ENCODE data around the gene SELENOK. TPM values are rescaled to one million over a fixed set of nuclear protein-coding genes. Genes with fewer than 3 reads are reported as not detected.

The SELENOK gene
- total and polyA plus RNA-seq, 2 of the 4 experiments (the other 2 are of a cell fraction): 35.5 to 37.1 TPM

DNA sequence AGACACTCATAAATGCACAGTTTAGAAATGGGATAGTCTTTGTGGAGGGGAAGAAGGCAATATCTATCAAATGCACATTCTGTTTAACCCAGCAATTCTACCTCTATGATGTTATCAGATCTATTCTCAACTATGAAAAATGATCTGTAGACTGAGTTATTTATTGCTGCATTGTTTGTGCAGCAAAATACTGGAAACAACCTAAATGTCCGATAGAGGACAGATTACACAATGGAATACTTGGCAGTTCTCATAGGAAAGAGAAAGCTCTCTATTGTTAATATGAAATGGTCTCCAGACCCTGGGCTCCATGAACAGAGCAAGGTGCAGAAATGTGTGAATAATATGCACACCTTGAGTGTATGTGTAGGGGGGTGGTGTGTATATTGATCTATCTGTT is 49.0 kb upstream of the SELENOK start (continued):
- TF ChIP-seq NFE2L2 (IDR thresholded peaks at IDR 0.05; ENCODE audit: low read depth, low read length) (no peak), POLR2A (IDR thresholded peaks at IDR 0.05; ENCODE audit: low read depth, low read length) (no peak), RCOR1 (IDR thresholded peaks at IDR 0.05; ENCODE audit: insufficient replicate concordance, low read length) (no peak)

DNA sequence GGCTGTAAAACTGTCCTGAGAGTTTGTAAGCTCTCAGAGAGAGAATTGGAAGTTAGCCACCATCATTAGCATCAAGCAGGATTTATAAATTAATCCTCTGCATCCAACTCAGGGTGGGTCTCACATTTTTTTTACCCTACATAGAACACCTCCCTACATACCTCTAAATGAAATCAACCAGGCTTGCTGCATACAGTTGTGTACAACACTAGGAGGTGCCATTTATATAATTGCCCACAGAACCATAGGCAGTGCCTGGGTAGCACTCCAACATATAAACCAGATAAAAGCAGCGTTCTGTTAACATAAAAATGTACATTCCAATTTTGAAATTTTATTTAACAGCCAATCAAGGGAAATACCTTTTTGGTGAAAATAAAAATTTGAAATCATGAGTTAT is 48.2 kb upstream of the SELENOK start:
- no peak overlapping the region for H3K56ac ChIP-seq (ENCODE audit: extremely low read depth, insufficient read depth, low read length)
- no peaks in the 10 kb centered on the region for H3K27me3 ChIP-seq (ENCODE audit: control insufficient read depth, insufficient read depth, low read length)
- H2AK5ac ChIP-seq (ENCODE audit: low read depth, low read length): no peak overlapping the region
- H4K5ac ChIP-seq (ENCODE audit: low read depth, low read length): no peak overlapping the region
- no peak overlapping the region for H3K27ac ChIP-seq (ENCODE audit: insufficient read depth, low read length)
- H3K9me3 ChIP-seq (ENCODE audit: control insufficient read depth, insufficient read depth, low read length): no peaks in the 10 kb centered on the region
- no peak overlapping the region for H2BK120ac ChIP-seq (ENCODE audit: low read depth, low read length)
- in situ Hi-C loops (cut with MboI; ENCODE audit: low sequenced_read_pairs) (no loop called here), intact Hi-C loops (cut with micrococcal nuclease) (loop anchor here (10.0 kb wide), 2 partner anchors 485 to 885 kb away; no protein-coding TSS in a partner anchor), dilution Hi-C loops (cut with HindIII; ENCODE audit: low sequenced_read_pairs, unreplicated experiment) (no loop called here)
- no peak overlapping the region for H4K91ac ChIP-seq (ENCODE audit: insufficient read depth, low read depth, low read length)
- no peaks in the 10 kb centered on the region for H3K36me3 ChIP-seq (ENCODE audit: control insufficient read depth, insufficient read depth, low read length)
- no CpG with 5 or more reads among the region's 1 CpG for WGBS, 2 experiments (ENCODE audit: extremely low coverage in 2 of 2, insufficient read length in 1 of 2)
- H3K9me1 ChIP-seq (ENCODE audit: insufficient read depth, low read length): no peaks in the 10 kb centered on the region
- no peaks in the 10 kb centered on the region for H3K4me1 ChIP-seq (ENCODE audit: control insufficient read depth, insufficient read depth, low read length)
- no peak overlapping the region for H3K4me2 ChIP-seq (ENCODE audit: low read depth, low read length)
- H2BK15ac ChIP-seq (ENCODE audit: low read depth, low read length): no peak overlapping the region
- H2AFZ ChIP-seq (replicated peaks; ENCODE audit: low read length, poor library complexity): no peak overlapping the region
- no peak for DNase-seq
- no peak overlapping the region for H3K9ac ChIP-seq (ENCODE audit: low read depth, low read length)
- H4K8ac ChIP-seq (ENCODE audit: low read depth in 2 of 2, low read length in 2 of 2): no peak overlapping the region
- no peak overlapping the region for H3K4ac ChIP-seq (ENCODE audit: low read depth, low read length)
- BruUV-seq (replicated peaks): no TSS peak
- no peaks in the 10 kb centered on the region for H4K20me1 ChIP-seq (ENCODE audit: insufficient read depth, low read length)
- H3K14ac ChIP-seq (replicated peaks; ENCODE audit: low read depth, low read length): no peak overlapping the region
- no peak overlapping the region for H2BK20ac ChIP-seq (ENCODE audit: low read depth, low read length)
- H3K23ac ChIP-seq (ENCODE audit: low read depth, low read length): no peak overlapping the region
- ChIA-PET CTCF (interaction anchor here (1.7 kb wide), 1 partner anchor 21 kb away, joined by 8 read pairs; no protein-coding TSS in a partner anchor), POLR2A (ENCODE audit: unreplicated experiment) (no interaction called here)
- no peak overlapping the region for H2BK5ac ChIP-seq (ENCODE audit: low read depth, low read length, poor library complexity, severe bottlenecking)
- no peaks in the 10 kb centered on the region for H3K79me1 ChIP-seq (ENCODE audit: low read depth in 1 of 2, low read length in 2 of 2)
- H3K4me3 ChIP-seq (ENCODE audit: insufficient read depth, low read depth, low read length): no peak overlapping the region
- H2AK9ac ChIP-seq (replicated peaks; ENCODE audit: low read depth, low read length, poor library complexity): no peak overlapping the region
- no peak for ATAC-seq (ENCODE audit: low read depth)
- H3K18ac ChIP-seq (ENCODE audit: low read depth, low read length): no peak overlapping the region
- no peak for TF ChIP-seq ELK1 (IDR thresholded peaks at IDR 0.05; ENCODE audit: borderline replicate concordance, low read depth, low read length)
- no peak for TF ChIP-seq MAZ (IDR thresholded peaks at IDR 0.05; ENCODE audit: borderline replicate concordance, low read depth, low read length)
- no peak for TF ChIP-seq SMC3 (IDR thresholded peaks at IDR 0.05; ENCODE audit: low read depth, low read length)
- no peak for TF ChIP-seq RCOR1 (IDR thresholded peaks at IDR 0.05; ENCODE audit: insufficient replicate concordance, low read length)
- TF ChIP-seq, protein P1, sequence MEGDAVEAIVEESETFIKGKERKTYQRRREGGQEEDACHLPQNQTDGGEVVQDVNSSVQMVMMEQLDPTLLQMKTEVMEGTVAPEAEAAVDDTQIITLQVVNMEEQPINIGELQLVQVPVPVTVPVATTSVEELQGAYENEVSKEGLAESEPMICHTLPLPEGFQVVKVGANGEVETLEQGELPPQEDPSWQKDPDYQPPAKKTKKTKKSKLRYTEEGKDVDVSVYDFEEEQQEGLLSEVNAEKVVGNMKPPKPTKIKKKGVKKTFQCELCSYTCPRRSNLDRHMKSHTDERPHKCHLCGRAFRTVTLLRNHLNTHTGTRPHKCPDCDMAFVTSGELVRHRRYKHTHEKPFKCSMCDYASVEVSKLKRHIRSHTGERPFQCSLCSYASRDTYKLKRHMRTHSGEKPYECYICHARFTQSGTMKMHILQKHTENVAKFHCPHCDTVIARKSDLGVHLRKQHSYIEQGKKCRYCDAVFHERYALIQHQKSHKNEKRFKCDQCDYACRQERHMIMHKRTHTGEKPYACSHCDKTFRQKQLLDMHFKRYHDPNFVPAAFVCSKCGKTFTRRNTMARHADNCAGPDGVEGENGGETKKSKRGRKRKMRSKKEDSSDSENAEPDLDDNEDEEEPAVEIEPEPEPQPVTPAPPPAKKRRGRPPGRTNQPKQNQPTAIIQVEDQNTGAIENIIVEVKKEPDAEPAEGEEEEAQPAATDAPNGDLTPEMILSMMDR (conservative IDR thresholded peaks at IDR 0.05; ENCODE audit: low read depth, low read length): no peak
- no peak for TF ChIP-seq RFX5 (IDR thresholded peaks at IDR 0.05; ENCODE audit: low read depth, low read length)
- no peak for TF ChIP-seq CHD1 (IDR thresholded peaks at IDR 0.05; ENCODE audit: low read depth, low read length)
- TF ChIP-seq NFE2L2 (IDR thresholded peaks at IDR 0.05; ENCODE audit: low read depth, low read length): no peak
- TF ChIP-seq MXI1 (IDR thresholded peaks at IDR 0.05; ENCODE audit: borderline replicate concordance, low read depth, low read length): no peak
- TF ChIP-seq FOS (IDR thresholded peaks at IDR 0.05; ENCODE audit: low read depth, low read length): no peak
- TF ChIP-seq BHLHE40 (IDR thresholded peaks at IDR 0.05; ENCODE audit: low read depth, low read length): no peak
- TF ChIP-seq USF2 (IDR thresholded peaks at IDR 0.05; ENCODE audit: low read depth, low read length): no peak
- TF ChIP-seq CEBPB (IDR thresholded peaks at IDR 0.05; ENCODE audit: low read depth, low read length): no peak
- TF ChIP-seq POLR2A (IDR thresholded peaks at IDR 0.05; ENCODE audit: low read depth, low read length): no peak

Measured in IMR-90 (cell line).